Osteoblast (primary cell): ENCODE measurements around the gene COL19A1. TPM values are rescaled to one million over a fixed set of nuclear protein-coding genes. Genes with fewer than 3 reads are reported as not detected.

Experiments
- DNase-seq: peaks from one replicate; pipeline ENCODE4 v3.0.0; 2011; ENCODE audit warnings: low spot score, mixed read lengths; ENCODE audit not compliant: insufficient read length; ENCODE audit errors: missing footprints
- H2AFZ ChIP-seq: 2 replicates; pipeline ENCODE4 v1.6.0; 2011; ENCODE audit warnings: mild to moderate bottlenecking, low read length
- H3K27ac ChIP-seq: 2 replicates; pipeline ENCODE4 v1.5.1; 2011; ENCODE audit warnings: mild to moderate bottlenecking, low read depth, low read length, moderate library complexity
- H3K27me3 ChIP-seq: 2 replicates; pipeline ENCODE4 v1.6.0; 2012; ENCODE audit warnings: mild to moderate bottlenecking, control low read depth, inconsistent platforms, low read length, moderate library complexity; ENCODE audit not compliant: insufficient read depth
- H3K36me3 ChIP-seq: 2 replicates; pipeline ENCODE4 v1.5.1; 2011; ENCODE audit warnings: mild to moderate bottlenecking, low read length, control low read depth, moderate library complexity; ENCODE audit not compliant: insufficient read depth
- H3K4me1 ChIP-seq: 2 replicates; pipeline ENCODE4 v1.5.1; 2011; ENCODE audit warnings: mild to moderate bottlenecking, low read length, control low read depth, moderate library complexity; ENCODE audit not compliant: insufficient read depth
- H3K4me2 ChIP-seq: 2 replicates; pipeline ENCODE4 v1.6.0; 2011; ENCODE audit warnings: mild to moderate bottlenecking, low read length; ENCODE audit not compliant: insufficient read depth
- H3K4me3 ChIP-seq: fragments of 200-600 bp; sonication (generic); 3 replicates; pipeline ENCODE4 v1.5.1; 2012; ENCODE audit warnings: mild to moderate bottlenecking, low read length, inconsistent platforms; ENCODE audit not compliant: insufficient read depth
- H3K79me2 ChIP-seq: 2 replicates; pipeline ENCODE4 v1.6.0; 2012; ENCODE audit warnings: mild to moderate bottlenecking, low read length, control low read depth, inconsistent platforms; ENCODE audit not compliant: insufficient read depth
- H3K9me3 ChIP-seq: 2 replicates; pipeline ENCODE4 v1.5.1; 2011; ENCODE audit warnings: low read depth, low read length, control low read depth
- H4K20me1 ChIP-seq: 2 replicates; pipeline ENCODE4 v1.6.0; 2012; ENCODE audit warnings: mild to moderate bottlenecking, low read length, control low read depth; ENCODE audit not compliant: insufficient read depth
- CTCF ChIP-seq: IDR thresholded peaks from 2 replicates; pipeline ENCODE4 v1.5.1; 2011; ENCODE audit warnings: mild to moderate bottlenecking, low read depth, low read length, moderate library complexity; ENCODE audit errors: extremely low read depth
- total RNA-seq: library from RNA; depleted of rRNA; stranded (reverse); fragments of >200 nt; gene quantifications from 2 replicates; pipeline ENCODE4 v1.2.3, GENCODE V29; 2012

Gene COL19A1
- total RNA-seq, 1 donor: under 0.01 TPM

GRCh38 chr6:70136996-70137395, 270.6 kb downstream of the COL19A1 start:
- no peak for TF ChIP-seq CTCF
- no peaks in the 10 kb centered on the region for H3K4me1 ChIP-seq
- H3K36me3 ChIP-seq: no peaks in the 10 kb centered on the region
- no peaks in the 10 kb centered on the region for H4K20me1 ChIP-seq
- H3K27me3 ChIP-seq: no peaks in the 10 kb centered on the region
- no peak overlapping the region for H3K4me3 ChIP-seq
- no peak overlapping the region for H2AFZ ChIP-seq
- no peak for DNase-seq
- no peaks in the 10 kb centered on the region for H3K9me3 ChIP-seq
- H3K4me2 ChIP-seq: no peak overlapping the region
- no peaks in the 10 kb centered on the region for H3K79me2 ChIP-seq
- H3K27ac ChIP-seq: no peak overlapping the region

- no peak overlapping the region for H3K27ac ChIP-seq
- no peaks in the 10 kb centered on the region for H3K4me1 ChIP-seq
- no peak overlapping the region for H2AFZ ChIP-seq
- H3K27me3 ChIP-seq: no peaks in the 10 kb centered on the region
- H3K4me2 ChIP-seq: no peak overlapping the region
- no peaks in the 10 kb centered on the region for H3K79me2 ChIP-seq
- no peak for TF ChIP-seq CTCF
- H4K20me1 ChIP-seq: no peaks in the 10 kb centered on the region
- H3K4me3 ChIP-seq: no peak overlapping the region
- H3K9me3 ChIP-seq: no peaks in the 10 kb centered on the region
- no peak for DNase-seq
- H3K36me3 ChIP-seq: no peaks in the 10 kb centered on the region
Measured at GRCh38 chr6:70140496-70140895, 274.1 kb downstream of the COL19A1 start.

- H4K20me1 ChIP-seq: no peaks in the 10 kb centered on the region
- DNase-seq: no peak
- H2AFZ ChIP-seq: no peak overlapping the region
- no peak overlapping the region for H3K4me3 ChIP-seq
- no peaks in the 10 kb centered on the region for H3K79me2 ChIP-seq
- H3K4me1 ChIP-seq: no peaks in the 10 kb centered on the region
- H3K4me2 ChIP-seq: no peak overlapping the region
- H3K9me3 ChIP-seq: no peaks in the 10 kb centered on the region
- TF ChIP-seq CTCF: no peak
- H3K36me3 ChIP-seq: no peaks in the 10 kb centered on the region
- H3K27ac ChIP-seq: no peak overlapping the region
- no peaks in the 10 kb centered on the region for H3K27me3 ChIP-seq
Measured at GRCh38 chr6:70142034-70142433, 275.7 kb downstream of the COL19A1 start.

GRCh38 chr6:70145178-70145577, 278.8 kb downstream of the COL19A1 start:
- no peak for DNase-seq
- Histone ChIP-seq H3K79me2 (no peaks in the 10 kb centered on the region), H3K27me3 (no peaks in the 10 kb centered on the region), H4K20me1 (no peaks in the 10 kb centered on the region), H3K9me3 (no peaks in the 10 kb centered on the region), H3K4me2 (no peak overlapping the region), H3K4me3 (no peak overlapping the region), H3K27ac (no peak overlapping the region), H3K4me1 (no peaks in the 10 kb centered on the region), H2AFZ (no peak overlapping the region), H3K36me3 (no peaks in the 10 kb centered on the region)
- TF ChIP-seq CTCF: no peak
